ENCODE data around the gene CEP63. TPM values are rescaled to one million over a fixed set of nuclear protein-coding genes. Genes with fewer than 3 reads are reported as not detected.

CEP63 gene
- polyA plus RNA-seq, 1 experiment: 16.3 TPM

GRCh38 chr3:134449277-134449676, 36.6 kb upstream of the CEP63 start:
- ChIA-PET POLR2A (interaction anchor here (1.6 kb wide), 1 partner anchor 83 kb away, joined by 3 read pairs; no protein-coding TSS in a partner anchor), CTCF (interaction anchor here (0.7 to 1.8 kb wide), 13 partner anchors 9 to 144 kb away, joined by 3 to 10 read pairs (median 4); partner anchors contain the start of gene AMOTL2)
- Histone ChIP-seq H3K4me3 (ENCODE audit: low read depth, low read length) (no peak overlapping the region), H3K27ac (ENCODE audit: low read depth, low read length) (no peak overlapping the region), H3K9me3 (ENCODE audit: control insufficient read depth, insufficient read depth, low read length) (no peaks in the 10 kb centered on the region), H3K27me3 (ENCODE audit: control insufficient read depth, insufficient read depth, low read length) (no peaks in the 10 kb centered on the region)
- TF ChIP-seq CTCF (IDR thresholded peaks at IDR 0.05; ENCODE audit: low read depth, low read length): peak; percentile 44
- DNase-seq (ENCODE audit: low read depth, low spot score): no peak

GRCh38 chr3:134449951-134450350, 35.9 kb upstream of the CEP63 start:
- Histone ChIP-seq H3K27ac (ENCODE audit: low read depth, low read length) (no peak overlapping the region), H3K4me3 (ENCODE audit: low read depth, low read length) (no peak overlapping the region), H3K9me3 (ENCODE audit: control insufficient read depth, insufficient read depth, low read length) (no peaks in the 10 kb centered on the region), H3K27me3 (ENCODE audit: control insufficient read depth, insufficient read depth, low read length) (no peaks in the 10 kb centered on the region)
- ChIA-PET POLR2A (interaction anchor here (1.6 kb wide), 1 partner anchor 84 kb away, joined by 3 read pairs; no protein-coding TSS in a partner anchor), CTCF (interaction anchor here (0.7 to 1.8 kb wide), 5 partner anchors 12 to 142 kb away, joined by 3 to 10 read pairs (median 4); no protein-coding TSS in a partner anchor)
- no peak for DNase-seq (ENCODE audit: low read depth, low spot score)
- no peak for TF ChIP-seq CTCF (IDR thresholded peaks at IDR 0.05; ENCODE audit: low read depth, low read length)

GRCh38 chr3:134453631-134454030, 32.2 kb upstream of the CEP63 start:
- no peak for DNase-seq (ENCODE audit: low read depth, low spot score)
- Histone ChIP-seq H3K9me3 (ENCODE audit: control insufficient read depth, insufficient read depth, low read length) (no peaks in the 10 kb centered on the region), H3K27ac (ENCODE audit: low read depth, low read length) (no peak overlapping the region), H3K4me3 (ENCODE audit: low read depth, low read length) (no peak overlapping the region), H3K27me3 (ENCODE audit: control insufficient read depth, insufficient read depth, low read length) (no peaks in the 10 kb centered on the region)
- ChIA-PET POLR2A (interaction anchor here (0.6 kb wide), 1 partner anchor 87 kb away, joined by 3 read pairs; no protein-coding TSS in a partner anchor), CTCF (interaction anchor here (0.9 kb wide), 1 partner anchor 14 kb away, joined by 3 read pairs; no protein-coding TSS in a partner anchor)
- TF ChIP-seq CTCF (IDR thresholded peaks at IDR 0.05; ENCODE audit: low read depth, low read length): 0 out of 2 replicates have a peak, but pooled peaks have one; percentile 10

- Histone ChIP-seq H3K27me3 (ENCODE audit: control insufficient read depth, insufficient read depth, low read length) (no peaks in the 10 kb centered on the region), H3K27ac (ENCODE audit: low read depth, low read length) (no peak overlapping the region), H3K4me3 (ENCODE audit: low read depth, low read length) (no peak overlapping the region), H3K9me3 (ENCODE audit: control insufficient read depth, insufficient read depth, low read length) (no peaks in the 10 kb centered on the region)
- CTCF ChIA-PET: interaction anchor here (0.7 to 1.6 kb wide), 2 partner anchors 16 to 32 kb away, joined by 4 to 5 read pairs; no protein-coding TSS in a partner anchor
- no peak for TF ChIP-seq CTCF (IDR thresholded peaks at IDR 0.05; ENCODE audit: low read depth, low read length)
- POLR2A ChIA-PET: no interaction called here
- no peak for DNase-seq (ENCODE audit: low read depth, low spot score)
These were observed 28.3 kb upstream of the CEP63 start for GRCh38 chr3:134457376-134458074.

GRCh38 chr3:134458406-134458945, 27.4 kb upstream of the CEP63 start:
- H3K4me3 ChIP-seq (ENCODE audit: low read depth, low read length): no peak overlapping the region
- no peaks in the 10 kb centered on the region for H3K27me3 ChIP-seq (ENCODE audit: control insufficient read depth, insufficient read depth, low read length)
- H3K27ac ChIP-seq (ENCODE audit: low read depth, low read length): no peak overlapping the region
- TF ChIP-seq CTCF (IDR thresholded peaks at IDR 0.05; ENCODE audit: low read depth, low read length): no peak
- no peaks in the 10 kb centered on the region for H3K9me3 ChIP-seq (ENCODE audit: control insufficient read depth, insufficient read depth, low read length)
- ChIA-PET POLR2A (interaction anchor here (0.6 kb wide), 1 partner anchor 92 kb away, joined by 9 read pairs; no protein-coding TSS in a partner anchor), CTCF (interaction anchor here (1.6 kb wide), 1 partner anchor 15 kb away, joined by 5 read pairs; no protein-coding TSS in a partner anchor)
- no peak for DNase-seq (ENCODE audit: low read depth, low spot score)
